ENCODE data around the gene ALPK1.
A peak's percentile ranks its signal among the peaks of the same experiment; 100 is the strongest.

ALPK1 gene

DNA sequence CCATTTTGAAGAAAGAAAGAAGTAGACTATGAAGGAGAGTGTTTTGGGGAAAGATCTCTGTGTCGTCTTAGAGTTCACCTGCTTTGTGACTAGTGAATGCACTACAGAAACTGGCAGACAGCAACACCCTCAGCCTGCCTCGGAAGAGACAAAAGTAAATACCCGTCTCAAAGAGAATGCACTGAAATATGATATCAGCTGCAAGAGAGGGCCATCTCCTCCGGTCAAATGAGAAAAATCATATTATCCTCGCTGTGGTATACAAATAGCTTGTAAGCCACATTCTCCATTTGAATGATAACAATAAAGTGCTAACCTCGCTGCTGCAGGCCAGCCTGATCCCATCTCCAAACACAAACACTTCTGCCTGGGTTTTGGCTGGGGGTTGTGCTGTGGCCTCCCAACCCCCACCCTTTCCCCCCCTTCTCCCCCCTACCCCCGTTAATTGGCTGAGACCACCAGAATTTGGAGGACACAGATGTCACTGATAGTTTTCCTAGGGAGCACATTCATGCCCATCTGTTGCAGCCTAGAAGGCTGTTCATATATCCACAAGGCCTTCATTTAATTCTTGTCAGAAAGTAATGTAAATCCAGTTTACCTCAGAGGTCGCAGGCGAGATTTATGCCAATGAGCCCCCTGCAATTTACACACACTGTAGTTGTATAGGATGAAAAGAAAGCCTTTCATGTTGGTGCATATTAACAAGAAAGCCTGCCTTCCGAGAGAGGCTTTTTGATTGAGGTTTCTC is 46.3 kb downstream of the ALPK1 start:
- TF ChIP-seq GLIS3 (CRISPR knock-in tag; IDR thresholded peaks at IDR 0.05) (no peak), ZC3H10 (CRISPR knock-in tag; IDR thresholded peaks at IDR 0.05) (no peak), ESRRG (CRISPR knock-in tag; IDR thresholded peaks at IDR 0.05) (no peak), ISL1 (CRISPR knock-in tag; IDR thresholded peaks at IDR 0.05) (no peak), RARB (CRISPR knock-in tag; IDR thresholded peaks at IDR 0.05) (no peak), PPARA (CRISPR knock-in tag; IDR thresholded peaks at IDR 0.05; ENCODE audit: borderline replicate concordance) (no peak), TOX (CRISPR knock-in tag; IDR thresholded peaks at IDR 0.05; ENCODE audit: borderline replicate concordance) (no peak), TCF4 (CRISPR knock-in tag; IDR thresholded peaks at IDR 0.05; ENCODE audit: borderline replicate concordance) (no peak), ZFP30 (CRISPR knock-in tag; IDR thresholded peaks at IDR 0.05) (no peak), ZFP3 (CRISPR knock-in tag; IDR thresholded peaks at IDR 0.05) (no peak), SNAI2 (CRISPR knock-in tag; IDR thresholded peaks at IDR 0.05) (no peak), ZNF8 (CRISPR knock-in tag; IDR thresholded peaks at IDR 0.05) (no peak), OSR1 (CRISPR knock-in tag; IDR thresholded peaks at IDR 0.05) (no peak)
- TF ChIP-seq, protein P1, sequence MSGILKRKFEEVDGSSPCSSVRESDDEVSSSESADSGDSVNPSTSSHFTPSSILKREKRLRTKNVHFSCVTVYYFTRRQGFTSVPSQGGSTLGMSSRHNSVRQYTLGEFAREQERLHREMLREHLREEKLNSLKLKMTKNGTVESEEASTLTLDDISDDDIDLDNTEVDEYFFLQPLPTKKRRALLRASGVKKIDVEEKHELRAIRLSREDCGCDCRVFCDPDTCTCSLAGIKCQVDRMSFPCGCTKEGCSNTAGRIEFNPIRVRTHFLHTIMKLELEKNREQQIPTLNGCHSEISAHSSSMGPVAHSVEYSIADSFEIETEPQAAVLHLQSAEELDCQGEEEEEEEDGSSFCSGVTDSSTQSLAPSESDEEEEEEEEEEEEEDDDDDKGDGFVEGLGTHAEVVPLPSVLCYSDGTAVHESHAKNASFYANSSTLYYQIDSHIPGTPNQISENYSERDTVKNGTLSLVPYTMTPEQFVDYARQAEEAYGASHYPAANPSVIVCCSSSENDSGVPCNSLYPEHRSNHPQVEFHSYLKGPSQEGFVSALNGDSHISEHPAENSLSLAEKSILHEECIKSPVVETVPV (CRISPR knock-in tag; IDR thresholded peaks at IDR 0.05): no peak
- TF ChIP-seq, protein P2, sequence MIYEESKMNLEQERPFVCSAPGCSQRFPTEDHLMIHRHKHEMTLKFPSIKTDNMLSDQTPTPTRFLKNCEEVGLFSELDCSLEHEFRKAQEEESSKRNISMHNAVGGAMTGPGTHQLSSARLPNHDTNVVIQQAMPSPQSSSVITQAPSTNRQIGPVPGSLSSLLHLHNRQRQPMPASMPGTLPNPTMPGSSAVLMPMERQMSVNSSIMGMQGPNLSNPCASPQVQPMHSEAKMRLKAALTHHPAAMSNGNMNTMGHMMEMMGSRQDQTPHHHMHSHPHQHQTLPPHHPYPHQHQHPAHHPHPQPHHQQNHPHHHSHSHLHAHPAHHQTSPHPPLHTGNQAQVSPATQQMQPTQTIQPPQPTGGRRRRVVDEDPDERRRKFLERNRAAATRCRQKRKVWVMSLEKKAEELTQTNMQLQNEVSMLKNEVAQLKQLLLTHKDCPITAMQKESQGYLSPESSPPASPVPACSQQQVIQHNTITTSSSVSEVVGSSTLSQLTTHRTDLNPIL (CRISPR knock-in tag; IDR thresholded peaks at IDR 0.05; ENCODE audit: low read depth): no peak
- TF ChIP-seq, protein P3, sequence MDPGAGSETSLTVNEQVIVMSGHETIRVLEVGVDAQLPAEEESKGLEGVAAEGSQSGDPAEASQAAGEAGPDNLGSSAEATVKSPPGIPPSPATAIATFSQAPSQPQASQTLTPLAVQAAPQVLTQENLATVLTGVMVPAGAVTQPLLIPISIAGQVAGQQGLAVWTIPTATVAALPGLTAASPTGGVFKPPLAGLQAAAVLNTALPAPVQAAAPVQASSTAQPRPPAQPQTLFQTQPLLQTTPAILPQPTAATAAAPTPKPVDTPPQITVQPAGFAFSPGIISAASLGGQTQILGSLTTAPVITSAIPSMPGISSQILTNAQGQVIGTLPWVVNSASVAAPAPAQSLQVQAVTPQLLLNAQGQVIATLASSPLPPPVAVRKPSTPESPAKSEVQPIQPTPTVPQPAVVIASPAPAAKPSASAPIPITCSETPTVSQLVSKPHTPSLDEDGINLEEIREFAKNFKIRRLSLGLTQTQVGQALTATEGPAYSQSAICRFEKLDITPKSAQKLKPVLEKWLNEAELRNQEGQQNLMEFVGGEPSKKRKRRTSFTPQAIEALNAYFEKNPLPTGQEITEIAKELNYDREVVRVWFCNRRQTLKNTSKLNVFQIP (CRISPR knock-in tag; IDR thresholded peaks at IDR 0.05; ENCODE audit: borderline replicate concordance, low read depth): no peak
- ATAC-seq: no peak

DNA sequence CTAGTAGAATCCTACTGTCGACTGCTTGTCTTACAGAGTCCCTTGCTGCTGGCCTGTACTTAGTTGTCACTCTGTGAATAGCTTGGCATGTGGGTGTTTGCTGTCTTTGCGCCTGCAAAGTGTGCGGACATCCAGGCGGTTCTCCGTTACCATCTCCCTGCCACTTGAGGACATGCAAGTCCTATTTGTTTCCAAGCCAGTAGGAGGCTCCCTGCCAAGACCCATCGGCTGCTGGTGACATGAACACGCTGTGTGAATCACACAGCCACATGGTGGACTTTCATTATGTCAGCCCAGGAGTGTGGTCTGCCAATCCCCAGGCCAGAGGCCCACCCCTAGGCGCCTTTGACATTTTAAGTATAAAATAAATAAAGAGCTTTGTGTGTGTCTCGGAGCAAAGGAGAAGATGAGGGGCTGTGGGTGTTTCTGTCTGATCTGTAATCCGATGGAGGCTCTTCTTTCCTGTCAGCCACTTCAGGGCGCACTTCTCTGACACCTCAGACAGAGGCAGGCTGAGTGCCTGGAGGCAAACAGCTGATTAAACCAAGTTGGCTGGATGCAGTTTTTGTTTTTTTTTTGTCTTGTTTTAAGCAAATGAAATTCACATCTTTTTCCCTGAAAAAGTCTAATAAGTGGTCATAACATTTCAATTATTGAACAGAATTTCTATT is 51.5 kb downstream of the ALPK1 start:
- TF ChIP-seq, protein P2 (CRISPR knock-in tag; IDR thresholded peaks at IDR 0.05; ENCODE audit: low read depth): no peak
- TF ChIP-seq, protein P4, sequence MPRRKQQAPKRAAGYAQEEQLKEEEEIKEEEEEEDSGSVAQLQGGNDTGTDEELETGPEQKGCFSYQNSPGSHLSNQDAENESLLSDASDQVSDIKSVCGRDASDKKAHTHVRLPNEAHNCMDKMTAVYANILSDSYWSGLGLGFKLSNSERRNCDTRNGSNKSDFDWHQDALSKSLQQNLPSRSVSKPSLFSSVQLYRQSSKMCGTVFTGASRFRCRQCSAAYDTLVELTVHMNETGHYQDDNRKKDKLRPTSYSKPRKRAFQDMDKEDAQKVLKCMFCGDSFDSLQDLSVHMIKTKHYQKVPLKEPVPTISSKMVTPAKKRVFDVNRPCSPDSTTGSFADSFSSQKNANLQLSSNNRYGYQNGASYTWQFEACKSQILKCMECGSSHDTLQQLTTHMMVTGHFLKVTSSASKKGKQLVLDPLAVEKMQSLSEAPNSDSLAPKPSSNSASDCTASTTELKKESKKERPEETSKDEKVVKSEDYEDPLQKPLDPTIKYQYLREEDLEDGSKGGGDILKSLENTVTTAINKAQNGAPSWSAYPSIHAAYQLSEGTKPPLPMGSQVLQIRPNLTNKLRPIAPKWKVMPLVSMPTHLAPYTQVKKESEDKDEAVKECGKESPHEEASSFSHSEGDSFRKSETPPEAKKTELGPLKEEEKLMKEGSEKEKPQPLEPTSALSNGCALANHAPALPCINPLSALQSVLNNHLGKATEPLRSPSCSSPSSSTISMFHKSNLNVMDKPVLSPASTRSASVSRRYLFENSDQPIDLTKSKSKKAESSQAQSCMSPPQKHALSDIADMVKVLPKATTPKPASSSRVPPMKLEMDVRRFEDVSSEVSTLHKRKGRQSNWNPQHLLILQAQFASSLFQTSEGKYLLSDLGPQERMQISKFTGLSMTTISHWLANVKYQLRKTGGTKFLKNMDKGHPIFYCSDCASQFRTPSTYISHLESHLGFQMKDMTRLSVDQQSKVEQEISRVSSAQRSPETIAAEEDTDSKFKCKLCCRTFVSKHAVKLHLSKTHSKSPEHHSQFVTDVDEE (CRISPR knock-in tag; IDR thresholded peaks at IDR 0.05): no peak
- TF ChIP-seq ZNF565 (CRISPR knock-in tag; conservative IDR thresholded peaks at IDR 0.05; ENCODE audit: low read depth): no peak
- no peak for TF ChIP-seq TOX (CRISPR knock-in tag; IDR thresholded peaks at IDR 0.05; ENCODE audit: borderline replicate concordance)
- no peak for TF ChIP-seq RARB (CRISPR knock-in tag; IDR thresholded peaks at IDR 0.05)
- no peak for TF ChIP-seq ZNF70 (CRISPR knock-in tag; IDR thresholded peaks at IDR 0.05)
- TF ChIP-seq, protein P1 (CRISPR knock-in tag; IDR thresholded peaks at IDR 0.05): no peak
- TF ChIP-seq OSR1 (CRISPR knock-in tag; IDR thresholded peaks at IDR 0.05): no peak
- TF ChIP-seq BACH2 (CRISPR knock-in tag; IDR thresholded peaks at IDR 0.05; ENCODE audit: borderline replicate concordance): no peak
- TF ChIP-seq, protein P3 (CRISPR knock-in tag; IDR thresholded peaks at IDR 0.05; ENCODE audit: borderline replicate concordance, low read depth): no peak
- TF ChIP-seq ESRRG (CRISPR knock-in tag; IDR thresholded peaks at IDR 0.05): no peak
- no peak for TF ChIP-seq GLIS3 (CRISPR knock-in tag; IDR thresholded peaks at IDR 0.05)
- no peak for TF ChIP-seq ISL1 (CRISPR knock-in tag; IDR thresholded peaks at IDR 0.05)
- TF ChIP-seq ZNF8 (CRISPR knock-in tag; IDR thresholded peaks at IDR 0.05): no peak
- TF ChIP-seq CSDC2 (CRISPR knock-in tag; IDR thresholded peaks at IDR 0.05): no peak
- no peak for TF ChIP-seq ZC3H10 (CRISPR knock-in tag; IDR thresholded peaks at IDR 0.05)
- ATAC-seq: peak; percentile 68
